Measurements from ENCODE around the gene RPS27A. TPM values are rescaled to one million over a fixed set of nuclear protein-coding genes. Genes with fewer than 3 reads are reported as not detected.
"Not testable (repeated sequence)": the region's sequence is repeated elsewhere in the genome, so short reads cannot be mapped to it uniquely, and the experiment has no call there.

The RPS27A gene
- total RNA-seq (1,000 to 10,000 TPM; 1,730 to 1,784 TPM), total RNA-seq (1,475 to 2,064 reads per million in 2 donors)

DNA sequence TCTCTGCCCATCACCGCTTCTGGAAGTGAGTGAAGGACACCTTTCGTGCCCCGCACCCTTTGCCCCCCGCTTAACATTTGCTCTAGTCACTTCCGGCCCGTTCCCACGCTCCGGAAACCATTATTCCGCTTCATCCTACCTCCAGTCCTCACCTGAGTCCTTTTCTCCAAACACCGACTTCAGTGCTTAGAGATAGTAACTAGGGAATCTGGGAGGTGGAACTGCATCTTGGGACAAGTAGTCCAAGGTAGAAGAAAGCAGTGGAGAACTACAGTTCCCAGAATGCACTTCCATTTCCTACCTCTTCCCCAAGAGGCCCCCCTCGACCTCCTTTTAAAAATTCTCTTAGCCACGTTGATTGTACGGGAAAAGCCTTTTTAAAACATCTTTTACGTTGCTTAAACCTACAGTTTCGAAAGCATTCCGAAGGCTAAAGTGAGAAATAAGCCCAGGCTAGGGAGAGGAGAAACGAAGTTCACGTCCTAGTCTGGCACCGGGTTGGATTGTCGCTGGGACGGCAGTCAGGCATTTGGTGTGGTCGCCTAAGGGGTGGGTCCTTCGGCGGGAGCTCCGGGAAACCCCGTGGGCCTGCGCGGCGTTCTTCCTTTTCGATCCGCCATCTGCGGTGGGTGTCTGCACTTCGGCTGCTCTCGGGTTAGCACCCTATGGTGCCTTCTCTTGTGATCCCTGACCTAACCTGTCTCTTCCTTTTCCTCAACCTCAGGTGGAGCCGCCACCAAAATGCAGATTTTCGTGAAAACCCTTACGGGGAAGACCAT, at the start of gene RPS27A, which contains the start of gene CLHC1:
TSS of gene RPS27A (plus strand) at position 605 of the 779 bp plus-strand sequence. CDS start at position 742, 137 bp downstream.
TSS of gene CLHC1 (minus strand) at position 210 of the 779 bp plus-strand sequence. CDS start 9,882 bp downstream, outside the sequence.
- peak; percentile 89 for ATAC-seq
- peak; percentile 87 to 96 (median 87) for DNase-seq
- no peaks in the 10 kb centered on the region for H3K27me3 Mint-ChIP-seq
- H3K36me3 Mint-ChIP-seq (ENCODE audit: low read depth): peaks cover 3% of the 10 kb centered on the region
- H3K9me3 ChIP-seq (ENCODE audit: control insufficient read depth, low read length, poor library complexity, severe bottlenecking): no peaks in the 10 kb centered on the region
- peak within 1 kb of the TSS; percentile 99 for H3K4me3 Mint-ChIP-seq
- peak within 1 kb of the TSS; percentile 100 for H3K27ac Mint-ChIP-seq
- H3K4me1 Mint-ChIP-seq: peaks cover 43% of the 10 kb centered on the region

GRCh38 chr2:55186837-55187236, 45.7 kb upstream of the RPS27A start:
- not testable (repeated sequence) for H3K4me1 Mint-ChIP-seq

GRCh38 chr2:55191888-55192287, 40.6 kb upstream of the RPS27A start:
- not testable (repeated sequence) for H3K27ac Mint-ChIP-seq; H3K4me1 Mint-ChIP-seq; DNase-seq; ATAC-seq; H3K4me3 Mint-ChIP-seq; H3K27me3 Mint-ChIP-seq; H3K9me3 ChIP-seq (ENCODE audit: control insufficient read depth, low read length, poor library complexity, severe bottlenecking); H3K36me3 Mint-ChIP-seq (ENCODE audit: low read depth)

More at GRCh38 chr2:55186837-55187236, 45.7 kb upstream of the RPS27A start:
- not testable (repeated sequence) for H3K9me3 ChIP-seq (ENCODE audit: control insufficient read depth, low read length, poor library complexity, severe bottlenecking); H3K4me3 Mint-ChIP-seq; H3K36me3 Mint-ChIP-seq (ENCODE audit: low read depth); H3K27ac Mint-ChIP-seq; H3K27me3 Mint-ChIP-seq; ATAC-seq; DNase-seq

DNA sequence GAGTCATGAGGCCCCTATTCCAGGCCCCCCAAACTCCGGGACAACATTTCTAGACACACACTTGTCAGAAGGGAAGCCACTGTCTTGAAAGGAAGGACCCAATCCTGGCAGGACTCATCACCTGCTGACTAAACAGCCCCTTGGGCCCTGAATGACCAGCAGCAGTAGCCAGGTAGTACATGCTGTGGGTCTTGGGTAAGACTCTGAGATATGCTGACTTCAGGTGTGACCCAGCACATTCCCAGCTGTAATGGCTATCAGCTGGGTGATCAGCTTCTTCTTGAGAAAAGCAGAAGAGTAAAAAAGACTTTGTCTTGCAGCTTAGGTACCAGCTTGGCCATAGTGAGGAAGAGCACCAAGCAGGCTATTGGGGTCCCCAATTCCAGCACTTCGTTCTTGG, 36.0 kb upstream of the RPS27A start:
- Mint-ChIP-seq H3K27me3 (no peaks in the 10 kb centered on the region), H3K4me1 (no peaks in the 10 kb centered on the region), H3K4me3 (no peak overlapping the region), H3K36me3 (ENCODE audit: low read depth) (peaks cover 6% of the 10 kb centered on the region), H3K27ac (no peak overlapping the region)
- H3K9me3 ChIP-seq (ENCODE audit: control insufficient read depth, low read length, poor library complexity, severe bottlenecking): no peaks in the 10 kb centered on the region
- DNase-seq (no peak), ATAC-seq (no peak)

GRCh38 chr2:55200416-55200815, 32.1 kb upstream of the RPS27A start:
- H3K36me3 Mint-ChIP-seq (ENCODE audit: low read depth): peaks cover 5% of the 10 kb centered on the region
- no peaks in the 10 kb centered on the region for H3K9me3 ChIP-seq (ENCODE audit: control insufficient read depth, low read length, poor library complexity, severe bottlenecking)
- H3K4me3 Mint-ChIP-seq: no peak overlapping the region
- DNase-seq: no peak
- no peak overlapping the region for H3K27ac Mint-ChIP-seq
- no peak for ATAC-seq
- H3K4me1 Mint-ChIP-seq: no peaks in the 10 kb centered on the region
- no peaks in the 10 kb centered on the region for H3K27me3 Mint-ChIP-seq

DNA sequence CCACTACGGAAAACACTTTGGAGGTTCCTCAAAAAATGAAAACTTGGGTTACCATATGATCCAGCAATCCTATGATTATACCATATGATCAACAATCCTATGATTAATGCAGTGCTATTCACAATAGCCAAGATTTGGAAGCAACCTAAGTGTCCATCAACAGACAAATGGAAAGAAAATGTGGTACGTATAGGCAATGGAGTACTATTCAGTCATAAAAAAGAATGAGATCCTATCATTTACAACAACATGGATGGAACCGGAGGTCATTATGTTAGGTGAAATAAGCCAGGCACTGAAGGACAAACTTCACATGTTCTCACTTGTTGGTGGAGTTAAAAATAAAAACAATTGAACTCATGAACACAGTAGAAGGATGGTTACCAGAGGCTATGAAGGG, 28.0 kb upstream of the RPS27A start:
- H3K4me3 Mint-ChIP-seq: no peak overlapping the region
- no peaks in the 10 kb centered on the region for H3K9me3 ChIP-seq (ENCODE audit: control insufficient read depth, low read length, poor library complexity, severe bottlenecking)
- no peak overlapping the region for H3K27ac Mint-ChIP-seq
- H3K27me3 Mint-ChIP-seq: no peaks in the 10 kb centered on the region
- ATAC-seq: no peak
- H3K36me3 Mint-ChIP-seq (ENCODE audit: low read depth): peaks cover 2% of the 10 kb centered on the region
- DNase-seq: no peak
- no peaks in the 10 kb centered on the region for H3K4me1 Mint-ChIP-seq

- H3K4me1 Mint-ChIP-seq: no peaks in the 10 kb centered on the region
- ATAC-seq (no peak), DNase-seq (no peak)
- no peaks in the 10 kb centered on the region for H3K9me3 ChIP-seq (ENCODE audit: control insufficient read depth, low read length, poor library complexity, severe bottlenecking)
- H3K36me3 Mint-ChIP-seq (ENCODE audit: low read depth): no peaks in the 10 kb centered on the region
- no peak overlapping the region for H3K4me3 Mint-ChIP-seq
- H3K27me3 Mint-ChIP-seq: no peaks in the 10 kb centered on the region
- no peak overlapping the region for H3K27ac Mint-ChIP-seq
Observed at GRCh38 chr2:55204950-55205349, 27.5 kb upstream of the RPS27A start.

- Mint-ChIP-seq H3K36me3 (ENCODE audit: low read depth) (no peaks in the 10 kb centered on the region), H3K27me3 (no peaks in the 10 kb centered on the region), H3K4me3 (no peak overlapping the region), H3K4me1 (no peaks in the 10 kb centered on the region), H3K27ac (peak overlapping the region; percentile 6)
- DNase-seq: no peak
- H3K9me3 ChIP-seq (ENCODE audit: control insufficient read depth, low read length, poor library complexity, severe bottlenecking): no peaks in the 10 kb centered on the region
- ATAC-seq: no peak
Observed at GRCh38 chr2:55213822-55214221, 18.7 kb upstream of the RPS27A start.

- Mint-ChIP-seq H3K36me3 (ENCODE audit: low read depth) (no peaks in the 10 kb centered on the region), H3K27me3 (no peaks in the 10 kb centered on the region), H3K4me1 (peaks cover 28% of the 10 kb centered on the region), H3K4me3 (peak overlapping the region; percentile 84), H3K27ac (peak overlapping the region; percentile 83)
- no peak for DNase-seq
- H3K9me3 ChIP-seq (ENCODE audit: control insufficient read depth, low read length, poor library complexity, severe bottlenecking): no peaks in the 10 kb centered on the region
- no peak for ATAC-seq
Observed at GRCh38 chr2:55223958-55224760, 8.3 kb upstream of the RPS27A start.

GRCh38 chr2:55224761-55225261, 7.7 kb upstream of the RPS27A start:
- DNase-seq (no peak), ATAC-seq (no peak)
- H3K4me3 Mint-ChIP-seq: no peak overlapping the region
- no peaks in the 10 kb centered on the region for H3K9me3 ChIP-seq (ENCODE audit: control insufficient read depth, low read length, poor library complexity, severe bottlenecking)
- H3K27ac Mint-ChIP-seq: peak overlapping the region; percentile 21
- no peaks in the 10 kb centered on the region for H3K27me3 Mint-ChIP-seq
- no peaks in the 10 kb centered on the region for H3K36me3 Mint-ChIP-seq (ENCODE audit: low read depth)
- H3K4me1 Mint-ChIP-seq: peaks cover 28% of the 10 kb centered on the region

DNA sequence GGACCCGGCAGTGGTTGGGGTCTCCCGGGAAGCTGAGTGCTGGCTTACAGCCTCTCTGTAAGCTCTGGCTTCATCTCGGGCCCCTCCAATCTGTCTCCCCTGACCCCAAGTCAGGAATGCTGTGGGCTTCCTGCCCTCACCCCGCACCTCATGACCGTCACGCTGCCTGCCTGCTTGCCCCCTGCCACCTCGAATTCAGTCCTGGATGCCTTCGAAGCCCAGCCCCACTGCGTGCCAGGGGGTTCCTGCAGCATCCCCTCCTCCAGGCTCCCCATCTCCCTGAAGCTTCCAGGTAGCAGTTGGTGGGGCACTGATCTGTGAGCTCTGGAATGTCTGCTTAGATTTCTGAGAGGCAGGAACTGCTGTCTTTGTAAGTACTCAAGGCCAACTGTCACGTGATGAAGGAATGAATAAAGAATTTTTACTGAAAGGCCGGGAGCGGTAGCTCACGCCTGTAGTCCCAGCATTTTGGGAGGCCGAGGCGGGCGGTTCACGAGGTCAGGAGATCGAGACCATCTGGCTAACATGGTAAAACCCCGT, 6.9 kb upstream of the RPS27A start:
- no peaks in the 10 kb centered on the region for H3K9me3 ChIP-seq (ENCODE audit: control insufficient read depth, low read length, poor library complexity, severe bottlenecking)
- Mint-ChIP-seq H3K27me3 (no peaks in the 10 kb centered on the region), H3K4me3 (no peak overlapping the region), H3K36me3 (ENCODE audit: low read depth) (no peaks in the 10 kb centered on the region), H3K27ac (peak overlapping the region; percentile 21), H3K4me1 (peaks cover 30% of the 10 kb centered on the region)
- DNase-seq: no peak
- ATAC-seq: no peak

GRCh38 chr2:55227437-55228225, 4.9 kb upstream of the RPS27A start:
- not testable (repeated sequence) for ATAC-seq
- peaks cover 32% of the 10 kb centered on the region for H3K4me1 Mint-ChIP-seq

More at GRCh38 chr2:55227437-55228225, 4.9 kb upstream of the RPS27A start:
- peak overlapping the region; percentile 34 for H3K27ac Mint-ChIP-seq
- H3K27me3 Mint-ChIP-seq; H3K36me3 Mint-ChIP-seq (ENCODE audit: low read depth); H3K9me3 ChIP-seq (ENCODE audit: control insufficient read depth, low read length, poor library complexity, severe bottlenecking); DNase-seq: not testable (repeated sequence)
- peak overlapping the region; percentile 15 for H3K4me3 Mint-ChIP-seq

Data from T-helper 17 cell (primary cell).